OCI-M1 (cell line): ENCODE measurements around the gene SP2.

ENCODE experiments used
- DNase-seq: peaks from one replicate; lab custom pipeline; 2025; lab: John Stamatoyannopoulos, UW

The SP2 gene

GRCh38 chr17:47973541-47973940 is 77.5 kb downstream of the SP2 start:
- no peak for DNase-seq

DNA sequence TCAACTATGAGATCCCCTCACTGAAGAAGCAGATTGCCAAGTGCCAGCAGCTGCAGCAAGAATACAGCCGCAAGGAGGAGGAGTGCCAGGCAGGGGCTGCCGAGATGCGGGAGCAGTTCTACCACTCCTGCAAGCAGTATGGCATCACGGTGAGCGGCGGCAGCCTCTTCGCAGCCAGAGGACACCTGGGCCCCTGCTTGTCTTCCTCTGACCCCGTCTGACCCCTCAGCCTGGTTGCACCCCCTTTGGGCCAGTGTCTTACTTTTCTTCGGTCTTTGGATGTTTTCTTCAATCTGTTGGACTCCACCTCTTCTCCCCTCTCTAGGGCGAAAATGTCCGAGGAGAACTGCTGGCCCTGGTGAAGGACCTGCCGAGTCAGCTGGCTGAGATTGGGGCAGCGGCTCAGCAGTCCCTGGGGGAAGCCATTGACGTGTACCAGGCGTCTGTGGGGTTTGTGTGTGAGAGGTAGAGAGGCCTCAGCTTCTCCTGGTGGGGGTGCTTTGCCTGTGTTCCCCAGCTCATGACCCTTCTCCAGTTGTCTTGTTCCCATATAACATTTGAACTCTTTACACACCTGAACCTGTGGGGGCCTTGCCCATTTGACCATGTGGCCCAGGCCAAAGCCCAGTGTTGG is 79.3 kb downstream of the SP2 start:
- DNase-seq = no peak

- no peak for DNase-seq
Observed at GRCh38 chr17:47975823-47976205, 79.8 kb downstream of the SP2 start.

DNA sequence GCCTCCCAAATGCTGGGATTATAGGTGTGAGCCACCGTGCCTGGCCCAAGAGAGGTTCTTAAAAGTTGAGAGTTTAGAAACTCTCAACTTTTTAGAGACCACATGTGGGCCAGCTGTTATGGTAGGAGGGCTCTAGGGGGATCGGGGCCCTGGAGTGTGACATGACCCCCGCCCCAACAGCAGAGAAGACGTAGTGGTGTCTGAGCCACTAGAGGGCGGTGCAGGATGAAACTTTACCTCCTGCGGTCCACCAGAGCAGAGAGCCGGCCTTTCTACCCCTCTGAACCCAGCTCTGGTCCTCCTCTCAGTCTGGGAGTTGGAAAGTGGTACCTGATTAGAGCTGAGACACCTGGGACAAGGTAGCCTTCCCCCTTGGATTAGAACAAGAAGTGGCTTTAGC is 82.3 kb downstream of the SP2 start:
- DNase-seq = peak; percentile 59
